Measurements from ENCODE around the gene NLK.

DNA sequence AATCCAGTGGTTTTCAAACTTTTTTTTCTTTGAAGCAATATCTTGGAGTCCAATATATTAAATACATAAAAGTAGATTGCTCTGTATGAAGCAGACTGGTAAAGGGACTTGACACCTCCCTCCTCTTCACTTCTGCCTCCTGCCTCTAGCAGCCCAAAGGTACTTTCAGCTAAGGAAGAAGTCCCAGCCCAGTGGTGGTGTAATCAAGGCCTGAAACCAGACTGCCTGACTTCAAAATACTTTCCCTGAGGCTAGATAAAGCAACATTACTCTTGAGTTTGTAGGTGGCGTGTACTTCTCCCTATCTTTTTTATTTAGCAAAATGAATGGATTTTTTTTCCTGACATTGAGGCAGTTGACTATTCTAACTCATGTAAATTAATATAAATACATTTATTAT is 154.2 kb downstream of the NLK start:
- TF ChIP-seq CTCF (conservative IDR thresholded peaks at IDR 0.05; ENCODE audit: low read depth, low read length) (no peak), POLR2A (IDR thresholded peaks at IDR 0.05; ENCODE audit: low read depth, low read length) (no peak), SMC3 (IDR thresholded peaks at IDR 0.05; ENCODE audit: low read depth, low read length) (no peak), RAD21 (IDR thresholded peaks at IDR 0.05; ENCODE audit: low read length) (no peak), MAZ (IDR thresholded peaks at IDR 0.05; ENCODE audit: borderline replicate concordance, low read depth, low read length) (no peak), NFE2L2 (IDR thresholded peaks at IDR 0.05; ENCODE audit: low read depth, low read length) (no peak), RFX5 (IDR thresholded peaks at IDR 0.05; ENCODE audit: low read depth, low read length) (no peak), RCOR1 (IDR thresholded peaks at IDR 0.05; ENCODE audit: insufficient replicate concordance, low read length) (no peak), CEBPB (IDR thresholded peaks at IDR 0.05; ENCODE audit: low read depth, low read length) (no peak), MXI1 (IDR thresholded peaks at IDR 0.05; ENCODE audit: borderline replicate concordance, low read depth, low read length) (no peak), MAFK (IDR thresholded peaks at IDR 0.05; ENCODE audit: low read depth, low read length) (no peak), USF2 (IDR thresholded peaks at IDR 0.05; ENCODE audit: low read depth, low read length) (no peak)
- TF ChIP-seq, protein P1, sequence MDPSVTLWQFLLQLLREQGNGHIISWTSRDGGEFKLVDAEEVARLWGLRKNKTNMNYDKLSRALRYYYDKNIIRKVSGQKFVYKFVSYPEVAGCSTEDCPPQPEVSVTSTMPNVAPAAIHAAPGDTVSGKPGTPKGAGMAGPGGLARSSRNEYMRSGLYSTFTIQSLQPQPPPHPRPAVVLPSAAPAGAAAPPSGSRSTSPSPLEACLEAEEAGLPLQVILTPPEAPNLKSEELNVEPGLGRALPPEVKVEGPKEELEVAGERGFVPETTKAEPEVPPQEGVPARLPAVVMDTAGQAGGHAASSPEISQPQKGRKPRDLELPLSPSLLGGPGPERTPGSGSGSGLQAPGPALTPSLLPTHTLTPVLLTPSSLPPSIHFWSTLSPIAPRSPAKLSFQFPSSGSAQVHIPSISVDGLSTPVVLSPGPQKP (IDR thresholded peaks at IDR 0.05; ENCODE audit: borderline replicate concordance, low read depth, low read length): no peak

All from IMR-90 (cell line).